Activated CD4-positive, CD25-positive, alpha-beta regulatory T cell (primary cell): ENCODE results near the gene TRAPPC3L.
A peak's percentile ranks its signal among the peaks of the same experiment; 100 is the strongest.

Experiments
- DNase-seq, 4 experiments: peaks; one replicate each; lab custom pipeline; 2025; lab: John Stamatoyannopoulos, UW

TRAPPC3L gene

DNA sequence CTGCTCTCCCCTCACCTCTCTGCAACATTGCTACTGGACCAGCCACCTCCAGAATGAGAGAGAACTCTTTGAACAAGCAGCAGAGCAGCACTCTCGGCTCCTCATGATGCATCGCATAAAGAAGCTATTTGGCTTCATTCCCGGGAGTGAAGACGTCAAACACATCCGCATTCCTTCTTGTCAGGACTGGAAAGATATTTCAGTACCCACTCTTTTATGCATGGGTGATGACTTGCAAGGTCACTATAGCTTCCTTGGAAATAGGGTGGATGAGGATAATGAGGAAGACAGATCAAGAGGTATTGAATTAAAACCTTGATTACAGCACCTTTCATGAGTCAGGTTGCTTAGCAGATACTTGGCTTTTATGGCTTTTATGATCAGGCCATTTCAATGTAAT lies 12.4 kb upstream of the TRAPPC3L start:
- DNase-seq = no peak

DNA sequence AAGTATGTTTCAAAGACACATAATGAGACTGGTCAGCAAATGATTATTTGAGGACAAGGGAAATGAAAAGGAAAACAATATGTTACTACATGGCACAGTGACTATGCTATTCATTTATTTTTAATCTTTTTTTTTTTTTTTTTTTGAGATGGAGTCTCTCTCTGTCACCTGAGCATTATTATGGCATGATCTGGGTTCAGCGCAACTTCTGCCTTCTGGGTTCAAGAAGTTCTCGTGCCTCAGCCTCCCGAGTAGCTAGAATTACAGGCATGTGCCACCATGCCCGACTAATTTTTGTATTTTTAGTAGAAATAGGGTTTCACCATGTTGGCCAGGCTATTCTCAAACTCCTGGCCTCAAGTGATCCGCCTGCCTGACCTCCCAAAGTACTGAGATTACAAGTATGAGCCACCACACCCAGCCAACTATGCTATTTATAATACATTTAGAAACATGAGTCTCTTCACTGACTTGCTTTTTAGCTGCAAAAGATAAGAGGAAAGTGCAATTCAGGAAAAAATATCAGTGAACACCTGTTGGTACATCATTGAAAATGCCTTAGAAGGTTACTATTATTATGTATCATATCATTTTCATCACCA lies 11.4 kb upstream of the TRAPPC3L start:
- DNase-seq = no peak

DNA sequence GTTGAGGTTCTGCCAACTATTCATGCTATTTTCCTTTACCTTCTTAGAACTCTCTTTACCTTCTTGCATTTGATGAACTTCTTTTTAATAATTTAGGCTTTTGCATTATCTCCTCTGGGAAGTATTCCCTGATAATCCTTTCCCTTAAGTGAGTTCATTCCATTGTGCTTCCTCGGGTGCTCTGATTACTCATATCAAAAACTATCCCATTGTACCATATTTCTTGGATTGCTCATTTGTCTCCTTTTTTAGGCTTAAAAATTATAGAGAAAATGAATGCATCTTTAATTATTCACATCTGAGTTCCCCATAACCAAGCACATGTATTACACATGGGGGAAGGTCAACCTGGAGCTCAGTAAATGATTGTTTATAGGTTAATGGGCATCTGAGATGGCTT lies 10.6 kb upstream of the TRAPPC3L start:
- DNase-seq = no peak

DNA sequence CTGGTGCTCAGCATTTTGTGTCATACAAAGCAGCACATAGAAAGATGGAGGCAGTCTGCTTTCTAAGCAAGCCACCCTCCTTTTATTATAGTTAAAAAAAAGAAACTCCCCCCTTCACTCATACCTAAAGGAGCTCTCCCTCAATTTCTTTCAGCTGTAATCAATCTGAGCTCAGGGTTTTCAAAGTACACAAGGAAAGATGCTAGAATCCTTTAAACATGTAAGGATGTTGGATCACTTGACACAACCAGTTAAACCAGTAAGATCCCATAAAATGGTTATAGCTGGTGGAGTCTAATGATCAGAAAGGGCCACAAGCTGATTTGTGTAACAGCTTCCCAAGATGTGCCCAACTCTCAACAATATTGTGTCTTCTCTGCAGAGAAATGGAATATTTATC lies 8.0 kb upstream of the TRAPPC3L start, which contains the start of gene CALHM4:
Gene CALHM4 (plus strand): TSS at position 301 of the 400 bp plus-strand sequence. CDS start 43 bp downstream, at position 344.
- no peak for DNase-seq

DNA sequence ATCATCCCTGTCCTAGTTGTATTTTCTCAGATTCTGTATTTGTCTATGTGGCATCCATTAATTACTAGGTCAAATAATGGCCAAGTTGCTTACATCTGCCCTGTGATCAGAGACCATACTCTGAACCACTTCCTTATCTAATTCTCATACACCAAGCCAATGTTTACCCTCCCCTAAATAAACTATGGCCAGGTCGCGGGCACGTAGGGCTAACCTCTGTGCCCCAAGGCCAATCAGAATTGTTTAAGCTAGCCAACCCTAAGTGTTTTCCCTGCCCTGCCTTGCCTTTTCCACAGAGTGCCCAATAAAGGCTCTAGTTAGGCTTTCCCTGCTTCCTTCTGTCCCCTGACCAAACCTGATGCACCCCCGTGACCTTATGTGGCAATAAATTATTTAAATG lies 5.3 kb upstream of the TRAPPC3L start:
- DNase-seq = no peak

DNA sequence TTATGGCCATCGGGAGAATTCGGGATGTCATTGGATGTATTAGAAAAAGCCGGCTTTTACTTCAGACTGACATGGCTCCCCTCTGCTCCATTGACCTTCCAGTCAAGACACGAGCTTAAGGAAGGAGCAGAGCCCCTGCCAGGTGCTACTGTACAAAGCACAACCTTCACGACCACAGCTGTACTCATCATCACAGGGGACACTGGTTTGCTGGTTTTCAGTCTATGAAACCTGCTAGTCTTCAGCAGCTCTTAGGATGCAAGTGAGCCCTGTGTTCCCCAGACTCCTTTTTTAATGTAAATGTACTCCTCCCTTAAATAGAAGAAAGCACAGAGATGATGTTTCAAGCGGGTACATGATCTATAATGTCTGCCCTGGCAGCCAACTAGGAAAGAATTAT lies 1.9 kb upstream of the TRAPPC3L start:
- no peak for DNase-seq

DNA sequence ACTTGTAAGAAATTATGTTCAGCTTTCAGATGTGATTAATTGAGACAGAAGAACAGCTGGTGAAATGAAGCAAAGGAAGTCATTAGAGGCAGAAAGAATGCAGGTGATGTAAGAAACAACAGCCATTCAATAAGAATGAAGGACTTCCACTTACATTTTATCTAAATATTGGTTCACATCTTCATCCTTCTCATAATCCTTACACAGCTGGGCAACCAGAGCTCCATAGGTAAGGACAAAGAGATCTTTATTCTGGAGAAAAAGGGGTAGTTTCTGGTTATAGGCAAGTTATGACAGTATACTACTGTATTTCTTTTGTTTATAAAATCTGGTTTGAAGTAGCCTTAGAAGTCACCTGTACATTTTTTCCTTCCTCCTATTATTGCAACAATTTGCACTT lies 2.3 kb downstream of the TRAPPC3L start:
- DNase-seq = no peak

DNA sequence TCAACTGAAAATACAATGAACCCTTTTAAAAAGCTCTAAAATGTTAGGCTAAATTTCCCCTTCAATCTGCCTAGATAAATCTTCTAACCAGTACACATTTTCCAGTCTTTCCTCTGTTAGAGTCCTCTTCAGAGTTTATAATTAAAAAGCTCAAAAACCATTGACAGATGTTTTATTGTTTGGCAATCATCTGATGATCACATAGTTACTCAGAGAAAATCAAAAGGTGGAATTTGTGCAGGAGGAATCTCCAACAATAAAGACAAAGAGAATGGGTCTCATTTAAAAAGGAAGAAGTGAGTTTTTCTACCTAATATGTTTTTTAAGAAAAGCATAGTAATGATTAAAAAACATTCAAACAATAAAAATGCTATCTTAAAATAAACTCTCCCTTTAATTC lies 3.1 kb downstream of the TRAPPC3L start:
- DNase-seq = no peak

DNA sequence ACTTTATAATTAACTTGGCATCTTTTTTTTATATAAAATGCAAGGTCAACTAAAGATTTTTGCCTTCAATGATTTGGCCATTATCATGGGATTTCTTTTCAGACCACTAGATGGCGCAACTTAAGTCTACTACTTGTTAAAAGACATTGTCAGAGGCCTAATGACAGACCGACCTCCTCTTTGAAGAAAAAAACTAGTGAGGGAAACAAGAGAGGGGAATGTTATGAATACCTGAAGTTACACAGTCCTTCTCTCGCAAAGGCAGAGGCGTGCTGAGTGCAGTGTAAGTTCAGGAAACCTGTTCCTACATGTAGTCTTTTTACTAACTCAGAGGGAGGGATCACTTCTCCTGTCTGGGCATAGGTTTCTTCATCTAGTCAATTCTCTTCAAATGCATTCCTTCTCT lies 9.3 kb downstream of the TRAPPC3L start:
- no peak for DNase-seq

DNA sequence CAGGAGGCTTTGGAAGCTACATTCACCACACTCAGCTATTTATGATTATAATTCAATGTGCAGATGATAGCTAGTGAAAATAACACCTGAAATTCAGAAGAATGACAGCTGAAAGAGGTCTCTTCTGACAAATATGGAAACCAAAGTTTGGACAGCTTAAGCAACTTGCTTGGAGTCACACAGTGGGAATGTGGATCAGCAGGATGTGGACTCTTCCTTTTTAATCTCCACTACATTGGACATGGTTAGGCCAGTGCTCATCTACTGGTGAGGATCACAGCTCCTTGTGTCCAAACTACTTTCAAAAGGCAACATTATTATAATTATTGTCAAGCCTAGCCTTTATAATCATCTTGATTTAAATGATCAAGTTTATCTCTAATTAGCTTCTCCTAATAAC lies 10.4 kb downstream of the TRAPPC3L start:
- DNase-seq = no peak

DNA sequence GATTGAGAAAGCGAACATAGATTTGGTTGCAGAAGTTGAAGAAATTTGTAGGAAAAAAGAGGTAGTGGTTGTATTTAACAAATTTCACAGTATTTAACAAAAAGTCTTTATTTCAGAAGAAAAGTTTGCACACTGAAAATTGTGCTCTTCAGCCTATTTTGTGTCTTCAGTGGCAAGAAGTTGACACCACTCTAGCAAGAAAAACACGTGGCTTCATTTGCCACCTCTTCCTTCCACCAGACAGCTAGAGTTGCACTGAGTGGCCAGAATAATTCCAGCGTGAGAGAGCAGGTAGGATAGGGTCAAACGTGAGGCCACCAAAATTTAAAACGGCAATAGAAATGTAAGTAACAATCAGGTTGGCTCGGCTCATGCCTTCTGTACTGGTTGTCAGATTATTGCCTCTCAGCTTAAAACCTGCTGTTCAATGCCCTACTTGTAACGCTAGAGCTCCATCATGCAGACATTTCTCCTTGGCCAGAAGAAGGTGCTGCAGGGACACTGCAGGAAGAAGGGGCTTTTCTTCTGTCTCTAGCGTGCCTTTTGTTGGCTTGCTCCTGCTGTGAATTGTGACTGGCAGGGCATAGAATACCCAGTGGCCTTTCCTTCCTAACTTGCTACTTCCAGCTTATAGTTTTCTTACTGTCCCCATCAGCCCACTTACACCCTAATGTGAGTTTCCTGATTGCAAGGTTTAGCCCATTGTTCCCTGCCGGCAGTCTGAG lies 12.1 kb downstream of the TRAPPC3L start:
- DNase-seq = no peak

DNA sequence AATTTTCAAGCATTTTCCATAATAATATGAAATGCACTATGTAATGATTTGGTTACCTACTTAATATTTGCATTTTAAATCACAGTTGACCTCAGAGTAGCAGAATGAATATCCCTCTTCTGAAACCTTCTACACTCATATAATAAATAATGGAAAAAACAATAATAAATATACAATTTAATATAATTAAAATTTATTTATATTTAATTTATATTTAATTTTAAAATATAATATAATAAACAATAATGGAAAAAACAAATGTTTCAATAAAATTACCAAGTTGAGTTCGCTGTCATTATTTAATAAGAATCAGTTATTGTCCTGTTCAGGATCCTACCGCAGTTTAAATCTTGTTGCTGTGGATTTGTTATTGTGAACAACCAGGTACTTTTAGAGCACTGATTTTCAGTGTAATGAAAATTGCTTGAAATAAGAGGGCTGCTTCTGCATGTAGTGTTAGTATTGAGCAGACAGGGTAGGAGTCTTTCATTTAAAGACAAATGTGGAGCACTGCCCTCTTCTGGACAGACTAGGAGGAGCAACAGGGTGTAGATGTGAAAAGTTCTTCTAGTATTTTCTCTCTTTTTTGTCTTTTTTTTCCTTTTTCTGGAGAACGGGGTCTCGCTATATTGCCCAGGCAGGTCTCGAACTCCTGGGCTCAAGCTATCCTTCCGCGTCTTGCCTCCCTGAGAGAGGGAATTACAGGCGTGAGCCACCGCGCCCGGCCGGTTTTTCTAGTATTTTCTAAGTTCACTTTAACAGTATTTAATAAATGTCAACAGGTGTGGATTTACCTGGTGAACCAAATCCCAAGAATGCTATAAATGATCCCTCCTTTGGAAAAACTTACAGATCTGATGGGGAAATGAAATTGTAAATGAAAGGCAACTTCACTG lies 13.6 kb downstream of the TRAPPC3L start:
- DNase-seq = peak; percentile 1 to 48 (median 6)

DNA sequence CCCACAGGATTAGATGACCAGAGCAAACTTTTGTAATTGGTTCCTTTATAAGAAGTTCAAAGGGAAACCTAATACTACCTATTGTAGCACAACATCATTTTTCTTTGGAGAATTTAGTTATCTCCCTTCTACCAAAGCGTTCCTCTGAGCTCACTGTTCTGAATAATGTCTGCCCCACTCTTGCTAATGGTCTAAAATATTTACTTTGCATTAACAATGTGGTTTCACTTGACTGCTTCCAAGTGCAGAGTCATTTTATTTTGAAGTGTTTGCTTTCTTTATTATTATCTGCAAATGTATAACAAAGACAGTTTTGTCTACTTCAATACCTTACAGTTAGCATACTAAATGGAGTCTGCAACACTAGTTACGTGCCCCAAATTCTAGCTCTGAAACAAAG lies 15.0 kb downstream of the TRAPPC3L start:
- no peak for DNase-seq

DNA sequence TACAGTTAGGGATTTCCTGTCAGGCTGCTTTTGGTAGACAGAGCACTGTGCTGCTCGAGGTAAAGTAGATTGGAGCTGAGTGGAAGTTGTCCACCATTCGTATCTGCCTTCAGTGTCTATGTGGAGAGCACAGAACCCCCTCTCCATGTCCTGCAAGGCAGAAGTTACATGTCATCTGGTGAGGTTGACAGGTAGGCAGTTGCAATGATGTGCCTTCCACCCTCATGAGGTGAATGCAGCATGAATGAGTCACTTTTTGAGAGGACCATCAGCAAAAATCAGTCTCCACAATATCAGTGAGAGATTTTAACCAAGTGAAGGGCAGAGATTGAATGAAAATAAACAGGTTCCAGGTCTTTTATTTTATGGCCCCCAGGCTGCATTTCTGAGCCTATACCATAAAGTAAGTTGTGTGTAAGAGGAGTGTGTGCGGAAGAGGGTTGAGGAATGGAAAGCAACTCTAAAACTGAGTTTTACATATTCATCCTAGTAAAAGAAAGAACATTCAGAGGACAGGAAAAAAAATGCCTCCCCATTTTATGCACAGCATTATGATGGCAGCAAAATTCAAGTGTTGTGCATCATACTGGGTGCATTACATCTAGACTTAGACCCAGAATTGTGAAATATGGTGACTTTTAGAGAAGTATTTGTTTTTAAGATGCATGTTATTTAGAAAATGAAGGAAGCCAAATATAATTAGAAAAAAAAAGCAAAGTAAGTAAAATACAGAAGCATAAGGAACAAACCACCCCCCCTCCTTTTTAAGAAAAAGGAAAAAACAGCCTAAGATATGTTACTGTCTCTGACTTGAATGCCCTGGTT lies 15.8 kb downstream of the TRAPPC3L start:
- no peak for DNase-seq

DNA sequence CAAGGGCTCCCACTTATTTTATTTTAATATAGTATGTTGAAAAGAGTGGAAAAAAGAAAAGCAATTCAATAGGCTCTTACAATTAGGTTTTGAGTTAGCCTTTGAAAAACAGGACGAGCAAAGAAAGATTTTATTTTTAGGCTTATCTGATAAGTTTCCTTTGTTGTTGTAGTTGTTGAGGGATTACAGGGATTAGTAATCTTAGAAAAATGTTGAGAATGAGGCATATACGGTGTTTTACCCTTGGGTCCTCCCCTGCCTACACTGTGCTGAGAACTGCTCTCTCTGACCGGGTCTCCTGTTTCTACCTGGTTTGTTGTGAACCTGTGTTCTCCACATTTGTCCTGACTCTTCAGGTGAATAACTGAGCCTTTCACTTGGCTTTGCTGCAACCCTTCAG lies 16.7 kb downstream of the TRAPPC3L start:
- DNase-seq = no peak

DNA sequence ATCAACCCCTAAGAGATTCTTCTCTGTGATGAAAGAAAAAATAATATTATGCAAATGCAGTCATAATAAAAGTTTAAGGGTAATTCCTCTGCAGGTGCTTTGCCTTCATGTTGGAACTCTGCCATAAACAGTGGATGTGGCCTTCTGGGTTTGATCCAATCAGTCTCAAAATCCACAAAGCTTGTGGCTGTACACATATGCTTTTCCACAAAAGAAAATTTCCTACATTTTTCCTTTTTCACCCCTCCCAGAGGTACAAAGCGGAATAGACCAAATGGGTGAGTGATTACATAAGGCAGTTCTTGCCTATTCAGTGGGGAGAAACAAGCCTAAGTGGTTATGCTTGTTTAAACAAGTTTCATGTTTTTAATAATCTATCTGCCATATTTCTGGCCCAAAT lies 17.4 kb downstream of the TRAPPC3L start:
- DNase-seq = no peak

DNA sequence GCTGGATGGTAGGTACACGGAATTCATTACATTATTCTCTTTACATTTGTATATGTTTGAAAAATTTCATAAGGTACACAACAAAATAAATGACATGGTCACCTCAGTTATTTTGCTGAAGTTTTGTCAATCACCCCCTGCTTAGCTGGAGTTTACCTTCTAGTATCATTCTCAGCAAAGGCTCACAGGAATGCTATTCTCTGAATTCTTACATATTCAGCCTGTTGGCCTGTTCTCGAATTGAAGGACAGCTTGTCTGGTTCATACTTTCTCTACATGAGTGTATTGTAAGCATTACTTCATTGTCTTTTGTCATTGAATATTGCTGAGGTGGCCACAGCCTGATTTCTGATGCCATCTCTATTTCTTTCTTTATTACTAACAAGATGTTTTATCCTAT lies 21.2 kb downstream of the TRAPPC3L start:
- DNase-seq = no peak

DNA sequence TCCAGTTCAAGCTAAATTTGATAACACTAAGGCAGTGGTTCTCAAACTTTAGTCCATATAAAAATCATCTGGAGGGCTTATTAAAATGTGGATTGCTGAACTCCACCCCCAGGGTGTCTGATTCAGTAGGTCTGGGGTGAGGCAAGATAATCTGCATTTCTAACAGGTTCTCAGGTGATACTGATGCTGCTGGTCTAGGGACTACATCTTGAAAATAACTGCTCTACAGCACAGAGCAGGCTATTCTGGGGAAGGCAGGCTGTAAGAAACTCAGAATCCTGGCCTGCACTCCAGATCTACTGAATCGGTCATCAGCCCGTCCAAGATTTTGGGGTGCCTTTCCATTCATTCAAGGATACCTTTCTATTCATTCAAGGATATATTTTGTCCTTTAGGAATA lies 22.6 kb downstream of the TRAPPC3L start:
- DNase-seq = no peak

DNA sequence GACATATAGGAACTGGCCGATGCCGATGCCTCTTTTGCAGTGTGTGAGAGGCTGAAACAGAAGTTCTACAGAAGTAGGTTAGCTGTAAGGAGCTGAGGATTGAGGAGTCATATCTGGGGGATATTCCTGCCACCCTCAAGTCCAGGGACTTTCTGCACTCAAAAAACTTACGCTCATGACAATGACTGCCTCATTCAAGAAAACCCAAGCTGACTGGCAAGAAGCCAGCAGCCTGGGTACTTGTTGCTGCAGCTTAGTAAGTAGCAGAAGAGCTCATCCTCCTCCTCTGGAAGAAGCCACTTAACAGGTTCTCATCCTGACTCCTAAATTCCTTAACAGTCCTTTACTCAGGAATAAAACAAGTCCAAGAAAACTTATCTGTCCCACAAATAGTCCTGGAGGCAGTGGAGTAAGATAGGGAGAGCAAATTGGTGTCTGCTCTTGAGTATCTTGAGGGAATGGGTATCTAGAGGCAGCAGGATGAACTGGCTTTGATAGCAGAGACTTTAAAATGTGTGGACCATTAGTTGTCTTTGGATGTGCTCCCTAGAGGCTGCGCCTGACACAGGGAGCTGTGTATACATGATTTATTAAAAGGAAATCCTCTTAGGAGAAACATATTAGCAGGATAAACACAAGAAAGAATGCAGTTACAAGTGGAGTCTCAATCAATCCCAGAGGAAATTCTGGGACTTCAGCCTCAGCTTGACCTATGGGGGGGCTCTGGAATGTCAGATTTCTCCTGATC lies 26.7 kb downstream of the TRAPPC3L start:
- DNase-seq = no peak

DNA sequence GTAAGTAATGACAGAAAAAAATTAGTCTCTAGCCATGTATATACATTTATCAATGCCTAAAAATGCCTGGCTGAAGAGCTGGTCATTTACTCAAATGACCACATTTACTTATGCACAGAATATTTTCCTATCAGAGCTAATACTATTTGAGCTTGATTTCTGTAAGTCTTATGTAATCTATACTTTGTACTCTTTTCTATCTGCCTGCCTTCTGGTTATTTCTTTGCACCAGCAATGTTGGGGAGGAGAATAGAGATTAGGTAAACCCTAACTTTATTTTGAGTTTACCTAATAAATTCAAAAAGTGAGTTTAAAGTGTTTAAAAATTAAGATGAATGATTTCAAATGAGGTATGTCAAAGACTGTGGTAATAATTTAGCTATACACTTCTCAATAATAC lies 30.3 kb downstream of the TRAPPC3L start:
- DNase-seq = no peak

DNA sequence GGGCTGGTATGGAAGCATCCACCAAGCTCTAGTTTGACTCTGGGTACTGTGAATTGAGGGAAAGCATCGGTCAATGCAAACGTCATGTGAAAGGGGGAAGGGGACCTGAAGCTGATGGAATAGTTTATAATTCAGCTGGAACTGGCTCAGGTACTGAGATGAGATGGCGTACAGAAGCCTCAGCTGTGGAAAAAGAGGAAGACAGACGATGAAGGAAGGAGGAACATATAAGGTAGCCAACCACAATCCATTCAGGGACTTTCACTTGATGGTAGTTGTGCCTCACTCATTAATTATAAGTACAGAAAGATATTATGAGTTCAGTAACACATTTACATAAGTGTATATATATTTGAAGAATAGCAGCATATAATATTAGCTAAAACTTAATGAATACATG lies 31.4 kb downstream of the TRAPPC3L start:
- DNase-seq = no peak
